ENCODE data around the gene AGBL4.

GRCh38 chr1:49651136-49651535, 372.6 kb downstream of the AGBL4 start:
- TF ChIP-seq CTCF (IDR thresholded peaks at IDR 0.05): no peak
- no peak for TF ChIP-seq POLR2AphosphoS5 (IDR thresholded peaks at IDR 0.05)
- no peak for TF ChIP-seq POLR2A (IDR thresholded peaks at IDR 0.05)
